GM20431 (cell line): Measurements from ENCODE around the gene ERVH48-1.
"Not testable (repeated sequence)": the region's sequence is repeated elsewhere in the genome, so short reads cannot be mapped to it uniquely, and the experiment has no call there.

ENCODE experiments used
- in situ Hi-C: fragments of 300-500 bp; cut with MseI, MboI; formaldehyde crosslinking; loops from one replicate; pipeline ENCODE4 v1.15.0; 2020; ENCODE audit warnings: low sequenced_read_pairs; ENCODE audit not compliant: unreplicated experiment

Gene ERVH48-1

GRCh38 chr21:42911920-42912319 lies 13.5 kb downstream of the ERVH48-1 start:
- in situ Hi-C loops: not testable (repeated sequence)

GRCh38 chr21:42908484-42908883 lies 16.9 kb downstream of the ERVH48-1 start:
- in situ Hi-C loops: not testable (repeated sequence)

- in situ Hi-C loops: no loop called here
Observed at GRCh38 chr21:42906233-42906632, 19.2 kb downstream of the ERVH48-1 start.

- in situ Hi-C loops: no loop called here
Observed at GRCh38 chr21:42905195-42905594, 20.2 kb downstream of the ERVH48-1 start.

GRCh38 chr21:42903817-42904216 lies 21.6 kb downstream of the ERVH48-1 start:
- in situ Hi-C loops: no loop called here

GRCh38 chr21:42900446-42900845 lies 25.0 kb downstream of the ERVH48-1 start:
- in situ Hi-C loops: no loop called here

GRCh38 chr21:42892931-42893755 lies 32.3 kb downstream of the ERVH48-1 start, which contains the start of gene NDUFV3:
NDUFV3 (plus strand) TSS chr21:42893309; CDS start chr21:42893334, 25 bp downstream.
- in situ Hi-C loops: no loop called here

GRCh38 chr21:42892582-42892930 lies 32.9 kb downstream of the ERVH48-1 start:
- in situ Hi-C loops: no loop called here

- in situ Hi-C loops: no loop called here
Observed at GRCh38 chr21:42887326-42887725, 38.1 kb downstream of the ERVH48-1 start.

- in situ Hi-C loops: no loop called here
Observed at GRCh38 chr21:42883921-42884320, 41.5 kb downstream of the ERVH48-1 start.

GRCh38 chr21:42880352-42880751 lies 45.1 kb downstream of the ERVH48-1 start:
- in situ Hi-C loops: no loop called here

GRCh38 chr21:42878993-42879787 lies 46.2 kb downstream of the ERVH48-1 start, which contains the start of gene WDR4:
WDR4 (minus strand) TSS chr21:42879539; CDS start chr21:42879495, 44 bp downstream.
- in situ Hi-C loops: no loop called here

GRCh38 chr21:42878678-42878992 lies 46.8 kb downstream of the ERVH48-1 start:
- in situ Hi-C loops: no loop called here

- in situ Hi-C loops: not testable (repeated sequence)
Observed at GRCh38 chr21:42875811-42876210, 49.6 kb downstream of the ERVH48-1 start.

GRCh38 chr21:42873096-42873495 lies 52.3 kb downstream of the ERVH48-1 start:
- in situ Hi-C loops: no loop called here

- in situ Hi-C loops: no loop called here
Observed at GRCh38 chr21:42868196-42868595, 57.2 kb downstream of the ERVH48-1 start.
